Astrocyte (in vitro differentiated cells and primary cell): Measurements from ENCODE around the gene UNC80. TPM values are rescaled to one million over a fixed set of nuclear protein-coding genes. Genes with fewer than 3 reads are reported as not detected.

ENCODE experiments used
- DNase-seq: peaks from one replicate; pipeline ENCODE4 v3.0.0-alpha.2; 2010; ENCODE audit warnings: low read depth
- FAIRE-seq: peaks from 2 replicates; lab custom pipeline; 2011; peaks lifted over from hg19 to GRCh38; lab: Jason Lieb, UNC
- H2AFZ ChIP-seq: 2 replicates; pipeline ENCODE4 v1.6.0; 2012; ENCODE audit warnings: low read depth, low read length, inconsistent platforms
- H3K27ac ChIP-seq: 2 replicates; pipeline ENCODE4 v1.5.1; 2011; ENCODE audit warnings: low read depth, low read length, inconsistent platforms
- H3K27me3 ChIP-seq: 2 replicates; pipeline ENCODE4 v1.6.0; 2011; ENCODE audit warnings: low read length, inconsistent platforms; ENCODE audit not compliant: insufficient read depth
- H3K36me3 ChIP-seq: 2 replicates; pipeline ENCODE4 v1.5.1; 2011; ENCODE audit warnings: low read length, inconsistent platforms; ENCODE audit not compliant: insufficient read depth
- H3K4me1 ChIP-seq: 2 replicates; pipeline ENCODE4 v1.5.1; 2011; ENCODE audit warnings: low read length, inconsistent platforms; ENCODE audit not compliant: insufficient read depth
- H3K4me2 ChIP-seq: 2 replicates; pipeline ENCODE4 v1.6.0; 2012; ENCODE audit warnings: low read length, inconsistent platforms
- H3K4me3 ChIP-seq: 2 replicates; pipeline ENCODE4 v1.5.1; 2011; ENCODE audit warnings: low read depth, mild to moderate bottlenecking, low read length, inconsistent platforms; ENCODE audit not compliant: insufficient read depth
- H3K79me2 ChIP-seq: 2 replicates; pipeline ENCODE4 v1.6.0; 2012; ENCODE audit warnings: mild to moderate bottlenecking, low read length, inconsistent platforms; ENCODE audit not compliant: insufficient read depth
- H3K9ac ChIP-seq: 2 replicates; pipeline ENCODE4 v1.6.0; 2012; ENCODE audit warnings: mild to moderate bottlenecking, low read length, inconsistent platforms
- H3K9me3 ChIP-seq: 2 replicates; pipeline ENCODE4 v1.5.1; 2012; ENCODE audit warnings: low read depth, mild to moderate bottlenecking, low read length, inconsistent platforms; ENCODE audit not compliant: insufficient read depth
- H4K20me1 ChIP-seq: 2 replicates; pipeline ENCODE4 v1.6.0; 2012; ENCODE audit warnings: low read length, inconsistent platforms; ENCODE audit not compliant: insufficient read depth
- H3K27ac Mint-ChIP-seq: one replicate; pipeline ENCODE4 v1.8.0; 2021; ENCODE audit warnings: mild to moderate bottlenecking, mixed read lengths; ENCODE audit not compliant: unreplicated experiment
- H3K27me3 Mint-ChIP-seq: one replicate; pipeline ENCODE4 v1.8.0; 2021; ENCODE audit warnings: low read depth, mixed read lengths; ENCODE audit not compliant: unreplicated experiment
- H3K36me3 Mint-ChIP-seq: one replicate; pipeline ENCODE4 v1.8.0; 2021; ENCODE audit warnings: low read depth, mixed read lengths; ENCODE audit not compliant: unreplicated experiment
- H3K4me1 Mint-ChIP-seq: one replicate; pipeline ENCODE4 v1.8.0; 2021; ENCODE audit warnings: low read depth, mixed read lengths; ENCODE audit not compliant: unreplicated experiment
- H3K4me3 Mint-ChIP-seq: one replicate; pipeline ENCODE4 v1.8.0; 2021; ENCODE audit warnings: mild to moderate bottlenecking, moderate library complexity, mixed read lengths; ENCODE audit not compliant: unreplicated experiment
- H3K9me3 Mint-ChIP-seq: one replicate; pipeline ENCODE4 v1.8.0; 2021; ENCODE audit warnings: mild to moderate bottlenecking, mixed read lengths; ENCODE audit not compliant: unreplicated experiment
- EZH2 ChIP-seq: IDR thresholded peaks from 2 replicates; pipeline ENCODE4 v1.6.1; 2012; ENCODE audit warnings: mild to moderate bottlenecking, low read length, inconsistent platforms; ENCODE audit not compliant: insufficient read depth
- total RNA-seq: library from RNA; stranded (reverse); gene quantifications from 2 replicates; pipeline ENCODE4 v1.2.1, GENCODE V29; 2021
- TF ChIP-seq, protein P1 (sequence below): IDR thresholded peaks from 2 replicates; pipeline ENCODE4 v1.5.1; 2011; ENCODE audit warnings: low read depth, mild to moderate bottlenecking, inconsistent platforms, low read length, moderate library complexity; ENCODE audit not compliant: insufficient read depth

The UNC80 gene
- total RNA-seq, 1 donor from 2014 or later = 0.27 TPM

- FAIRE-seq (no peak), DNase-seq (peak; percentile 2)
- Histone ChIP-seq H3K4me1 (no peaks in the 10 kb centered on the region), H3K4me3 (no peak overlapping the region), H3K9ac (no peak overlapping the region), H4K20me1 (no peaks in the 10 kb centered on the region), H3K79me2 (no peaks in the 10 kb centered on the region), H3K9me3 (no peaks in the 10 kb centered on the region), H2AFZ (no peak overlapping the region), H3K36me3 (no peaks in the 10 kb centered on the region), H3K27ac (no peak overlapping the region), H3K27me3 (no peaks in the 10 kb centered on the region), H3K4me2 (peak overlapping the region; percentile 7)
- TF ChIP-seq, protein P1, sequence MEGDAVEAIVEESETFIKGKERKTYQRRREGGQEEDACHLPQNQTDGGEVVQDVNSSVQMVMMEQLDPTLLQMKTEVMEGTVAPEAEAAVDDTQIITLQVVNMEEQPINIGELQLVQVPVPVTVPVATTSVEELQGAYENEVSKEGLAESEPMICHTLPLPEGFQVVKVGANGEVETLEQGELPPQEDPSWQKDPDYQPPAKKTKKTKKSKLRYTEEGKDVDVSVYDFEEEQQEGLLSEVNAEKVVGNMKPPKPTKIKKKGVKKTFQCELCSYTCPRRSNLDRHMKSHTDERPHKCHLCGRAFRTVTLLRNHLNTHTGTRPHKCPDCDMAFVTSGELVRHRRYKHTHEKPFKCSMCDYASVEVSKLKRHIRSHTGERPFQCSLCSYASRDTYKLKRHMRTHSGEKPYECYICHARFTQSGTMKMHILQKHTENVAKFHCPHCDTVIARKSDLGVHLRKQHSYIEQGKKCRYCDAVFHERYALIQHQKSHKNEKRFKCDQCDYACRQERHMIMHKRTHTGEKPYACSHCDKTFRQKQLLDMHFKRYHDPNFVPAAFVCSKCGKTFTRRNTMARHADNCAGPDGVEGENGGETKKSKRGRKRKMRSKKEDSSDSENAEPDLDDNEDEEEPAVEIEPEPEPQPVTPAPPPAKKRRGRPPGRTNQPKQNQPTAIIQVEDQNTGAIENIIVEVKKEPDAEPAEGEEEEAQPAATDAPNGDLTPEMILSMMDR = no peak
- no peak for TF ChIP-seq EZH2
- Mint-ChIP-seq H3K9me3 (peaks cover 3% of the 10 kb centered on the region), H3K36me3 (no peaks in the 10 kb centered on the region), H3K27ac (no peak overlapping the region), H3K4me3 (no peak overlapping the region), H3K4me1 (peaks cover 3% of the 10 kb centered on the region), H3K27me3 (no peaks in the 10 kb centered on the region)
These were observed 104.6 kb downstream of the UNC80 start for GRCh38 chr2:209876211-209876610.

- Histone ChIP-seq H3K36me3 (no peaks in the 10 kb centered on the region), H4K20me1 (no peaks in the 10 kb centered on the region)
- FAIRE-seq = no peak
These were observed 107.1 kb downstream of the UNC80 start for GRCh38 chr2:209878701-209879100.

DNA sequence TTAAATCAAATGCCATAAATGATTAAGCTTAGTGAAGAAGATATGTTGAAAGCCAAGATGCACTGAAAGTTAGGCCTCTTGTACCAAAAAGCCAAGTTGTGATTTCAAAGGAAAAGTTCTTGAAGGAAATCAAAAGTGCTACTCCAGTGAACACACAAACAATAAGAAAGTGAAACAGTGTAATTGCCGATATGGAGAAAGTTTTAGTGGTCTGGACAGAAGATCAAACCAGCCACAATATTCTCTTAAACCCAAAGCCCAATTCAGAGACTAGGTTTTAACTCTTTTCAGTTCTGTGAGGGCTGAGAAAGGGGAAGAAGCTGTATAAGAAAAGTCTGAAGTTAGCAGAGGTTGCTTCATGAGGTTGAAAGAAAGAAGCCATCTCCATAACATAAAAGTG lies 129.0 kb downstream of the UNC80 start:
- Histone ChIP-seq H3K9ac (no peak overlapping the region), H3K79me2 (no peaks in the 10 kb centered on the region), H3K27ac (no peak overlapping the region), H2AFZ (no peak overlapping the region), H3K36me3 (no peaks in the 10 kb centered on the region), H3K4me3 (no peak overlapping the region), H3K9me3 (no peaks in the 10 kb centered on the region), H3K4me2 (no peak overlapping the region), H3K4me1 (no peaks in the 10 kb centered on the region), H3K27me3 (no peaks in the 10 kb centered on the region), H4K20me1 (no peaks in the 10 kb centered on the region)
- no peaks in the 10 kb centered on the region for H3K27me3 Mint-ChIP-seq
- H3K4me1 Mint-ChIP-seq = no peaks in the 10 kb centered on the region
- FAIRE-seq (no peak), DNase-seq (no peak)
- no peaks in the 10 kb centered on the region for H3K9me3 Mint-ChIP-seq
- no peaks in the 10 kb centered on the region for H3K36me3 Mint-ChIP-seq
- TF ChIP-seq, protein P1 = no peak
- no peak for TF ChIP-seq EZH2
- H3K27ac Mint-ChIP-seq = no peak overlapping the region
- no peak overlapping the region for H3K4me3 Mint-ChIP-seq

More at GRCh38 chr2:209878701-209879100, 107.1 kb downstream of the UNC80 start:
- H3K27me3 ChIP-seq = no peaks in the 10 kb centered on the region
- H3K4me1 ChIP-seq = no peaks in the 10 kb centered on the region
- no peak overlapping the region for H2AFZ ChIP-seq
- no peak overlapping the region for H3K27ac ChIP-seq
- peaks cover 3% of the 10 kb centered on the region for H3K4me1 Mint-ChIP-seq
- H3K9me3 ChIP-seq = no peaks in the 10 kb centered on the region
- no peaks in the 10 kb centered on the region for H3K9me3 Mint-ChIP-seq
- H3K4me3 ChIP-seq = no peak overlapping the region
- no peak for DNase-seq
- H3K9ac ChIP-seq = no peak overlapping the region
- H3K4me2 ChIP-seq = no peak overlapping the region
- TF ChIP-seq, protein P1 = no peak
- TF ChIP-seq EZH2 = no peak
- no peak overlapping the region for H3K4me3 Mint-ChIP-seq
- no peak overlapping the region for H3K27ac Mint-ChIP-seq
- H3K36me3 Mint-ChIP-seq = no peaks in the 10 kb centered on the region
- H3K27me3 Mint-ChIP-seq = no peaks in the 10 kb centered on the region
- H3K79me2 ChIP-seq = no peaks in the 10 kb centered on the region
